HepG2 (cell line): ENCODE results near the gene OGFR. TPM values are rescaled to one million over a fixed set of nuclear protein-coding genes. Genes with fewer than 3 reads are reported as not detected.

Experiments used
- ATAC-seq: fragments of 200-7000 bp; cut with Tn5 transposase; 3 replicates; pipeline ENCODE4 v1.9.1; 2020; ENCODE audit warnings: mild to moderate bottlenecking, moderate library complexity
- BruUV-seq: library from RNA; stranded (reverse); fragments of 400-500 nt; replicated peaks from 2 replicates; lab custom pipeline; 2021; lab: Mats Ljungman, UMichigan
- CTCF ChIA-PET: fragments of 300-600 bp; formaldehyde crosslinking; extraction: SDS; loops from one replicate; lab custom pipeline; 2021; ENCODE audit warnings: low total read pairs, inconsistent platforms, low intra/inter-chr PET ratio; lab: Yijun Ruan, JAX
- POLR2A ChIA-PET: fragments of 350-600 bp; sonication (Branson Sonifier 250); formaldehyde crosslinking; loops from one replicate; lab custom pipeline; 2020; ENCODE audit warnings: antibody characterized with exemption, inconsistent platforms; lab: Yijun Ruan, JAX
- DNase-seq: peaks from one replicate; pipeline ENCODE4 v3.0.0-alpha.2; 2015; ENCODE audit warnings: low spot score
- FAIRE-seq: peaks from 3 replicates; lab custom pipeline; 2011; peaks lifted over from hg19 to GRCh38; lab: Jason Lieb, UNC
- H2AFZ ChIP-seq: one replicate; pipeline ENCODE4 v1.6.1; 2011; ENCODE audit warnings: low read length, inconsistent platforms
- H3K27ac ChIP-seq: fragments of 300-600 bp; 3 replicates; pipeline ENCODE4 v1.8.0; 2011; ENCODE audit warnings: mixed run types, mild to moderate bottlenecking, mixed read lengths, low read length, inconsistent platforms; ENCODE audit not compliant: insufficient read depth; ENCODE audit errors: extremely low read length
- H3K27me3 ChIP-seq, 2 experiments: fragments of 200-600 bp in 1 of 2; 2 replicates in 1 of 2; 3 replicates in 1 of 2; pipeline versions ENCODE4 v1.6.0 to v1.8.0; 2011; ENCODE audit warnings: low read length in 2 of 2, mild to moderate bottlenecking in 2 of 2, moderate library complexity in 2 of 2, inconsistent platforms in 1 of 2; ENCODE audit not compliant: insufficient read depth in 2 of 2, control insufficient read depth in 1 of 2
- H3K36me3 ChIP-seq, 2 experiments: fragments of 200-600 bp in 1 of 2; replicated peaks in 1 of 2; 2 replicates in 1 of 2; 3 replicates in 1 of 2; pipeline versions ENCODE4 v1.5.1 to v1.8.0; 2011; ENCODE audit warnings: low read length in 2 of 2, inconsistent platforms in 1 of 2; ENCODE audit not compliant: insufficient read depth in 2 of 2, control insufficient read depth in 1 of 2
- H3K4me1 ChIP-seq: 2 replicates; pipeline ENCODE4 v1.5.1; 2012; ENCODE audit warnings: low read length, inconsistent platforms; ENCODE audit not compliant: insufficient read depth
- H3K4me2 ChIP-seq: 2 replicates; pipeline ENCODE4 v1.6.0; 2011; ENCODE audit warnings: low read depth, low read length, inconsistent platforms
- H3K4me3 ChIP-seq, 3 experiments: fragments of 200-600 bp in 1 of 3; sonication (generic), shearing (Covaris generic) in 1 of 3; replicated peaks in 1 of 3; 2 replicates each; pipeline ENCODE4 v1.5.1; 2011 to 2016; ENCODE audit warnings: low read length in 3 of 3, inconsistent platforms in 2 of 3, low read depth in 2 of 3, mild to moderate bottlenecking in 2 of 3, control low read depth in 1 of 3, mixed read lengths in 1 of 3; ENCODE audit not compliant: insufficient read depth in 1 of 3
- H3K79me2 ChIP-seq: one replicate; pipeline ENCODE4 v1.6.1; 2011; ENCODE audit warnings: low read length, inconsistent platforms; ENCODE audit not compliant: insufficient read depth
- H3K9ac ChIP-seq: 2 replicates; pipeline ENCODE4 v1.6.0; 2011; ENCODE audit warnings: mild to moderate bottlenecking, low read depth, low read length, inconsistent platforms; ENCODE audit not compliant: insufficient read depth
- H3K9me3 ChIP-seq: 2 replicates; pipeline ENCODE4 v1.5.1; 2012; ENCODE audit warnings: mild to moderate bottlenecking, low read length
- H4K20me1 ChIP-seq: 2 replicates; pipeline ENCODE4 v1.6.0; 2011; ENCODE audit warnings: inconsistent platforms, mild to moderate bottlenecking, low read length, moderate library complexity; ENCODE audit not compliant: insufficient read depth
- CBX1 ChIP-seq: IDR thresholded peaks from one replicate; pipeline ENCODE4 v1.6.1; 2016; ENCODE audit warnings: antibody characterized with exemption, low read depth
- EED ChIP-seq: sonication (generic); formaldehyde crosslinking; IDR thresholded peaks from 2 replicates; pipeline ENCODE4 v1.5.0; 2020; ENCODE audit warnings: mild to moderate bottlenecking, missing genetic modification reagents
- FOXO1 ChIP-seq: sonication (generic); formaldehyde crosslinking; IDR thresholded peaks from 2 replicates; pipeline ENCODE4 v1.4.0; 2020; ENCODE audit warnings: missing genetic modification reagents
- HNRNPL ChIP-seq: fragments of 200-400 bp; formaldehyde crosslinking; IDR thresholded peaks from 2 replicates; pipeline ENCODE4 v1.6.1; 2017; ENCODE audit warnings: mild to moderate bottlenecking, low read depth, low read length
- NFYC ChIP-seq: IDR thresholded peaks from 2 replicates; pipeline ENCODE4 v1.6.1; 2016; ENCODE audit warnings: missing genetic modification reagents, missing compliant biosample characterization
- SMARCE1 ChIP-seq: fragments of 450-650 bp; IDR thresholded peaks from 2 replicates; pipeline ENCODE4 v1.6.1; 2017; ENCODE audit warnings: borderline replicate concordance
- TSC22D2 ChIP-seq: sonication (generic); formaldehyde crosslinking; IDR thresholded peaks from 2 replicates; pipeline ENCODE4 v1.5.1; 2020; ENCODE audit warnings: missing genetic modification reagents, mild to moderate bottlenecking, borderline replicate concordance
- WIZ ChIP-seq: sonication (generic); formaldehyde crosslinking; IDR thresholded peaks from 2 replicates; pipeline ENCODE4 v1.5.1; 2020; ENCODE audit warnings: mild to moderate bottlenecking, missing genetic modification reagents
- ZBTB21 ChIP-seq: sonication (generic); formaldehyde crosslinking; IDR thresholded peaks from 2 replicates; pipeline ENCODE4 v1.4.0; 2020; ENCODE audit warnings: missing genetic modification reagents
- ZFP36 ChIP-seq: fragments of 150-350 bp; IDR thresholded peaks from 2 replicates; pipeline ENCODE4 v1.6.1; 2018; ENCODE audit warnings: borderline replicate concordance, low read length, low read depth; ENCODE audit not compliant: partially characterized antibody
- ZNF343 ChIP-seq: sonication (generic); formaldehyde crosslinking; IDR thresholded peaks from 2 replicates; pipeline ENCODE4 v1.4.0; 2020; ENCODE audit warnings: mild to moderate bottlenecking, missing genetic modification reagents
- ZSCAN22 ChIP-seq: sonication (generic); formaldehyde crosslinking; IDR thresholded peaks from 2 replicates; pipeline ENCODE4 v1.4.0; 2020; ENCODE audit warnings: mild to moderate bottlenecking, missing genetic modification reagents
- WGBS: methylation state at CpG from one replicate; pipeline ENCODE4 v1.1.6; 2017; ENCODE audit warnings: low lambda C conversion rate; 5-methylcytosine and 5-hydroxymethylcytosine counted together
- in situ Hi-C: cut with HindIII; loops from 2 replicates; pipeline ENCODE4 v1.10.0; 2017; ENCODE audit warnings: low pct_unique_long_range_greater_than_20kb; ENCODE audit not compliant: extremely low pct_ligation_motif_present
- intact Hi-C: fragments of 100-400 bp; cut with micrococcal nuclease; formaldehyde crosslinking; loops from one replicate; pipeline ENCODE4 v1.10.0; 2022; ENCODE audit not compliant: unreplicated experiment
- polyA plus RNA-seq, 8 experiments: library from polyadenylated mRNA; depleted of rRNA in 3 of 8; stranded (reverse) in 7 of 8; unstranded in 1 of 8; fragments of >200 nt; fragmentation: Illumina TruSeq in 4 of 8; extraction: Trizol in 4 of 8; gene quantifications; 2 replicates each; pipeline versions ENCODE4 v1.2.1 to v1.2.3, GENCODE V29; 2011 to 2016; ENCODE audit warnings: low read depth in 4 of 8, missing spikeins in 1 of 8, mixed read lengths in 1 of 8; ENCODE audit not compliant: insufficient read depth in 1 of 8
- total RNA-seq, 5 experiments: library from RNA; depleted of rRNA; stranded (reverse); fragments of >200 nt; fragmentation: Illumina TruSeq; extraction: Trizol; gene quantifications; 2 replicates each; pipeline ENCODE4 v1.2.3, GENCODE V29; 2016; ENCODE audit warnings: low read depth in 1 of 5
- TF ChIP-seq, protein P1 (sequence below): sonication (generic); formaldehyde crosslinking; IDR thresholded peaks from 2 replicates; pipeline ENCODE4 v1.4.0; 2020; ENCODE audit warnings: missing genetic modification reagents

The OGFR gene
- total and polyA plus RNA-seq, 2 of the 13 experiments (the other 11 are each of a cell fraction or from before 2014, with no cell fraction given): 47.7 to 81.8 TPM

DNA sequence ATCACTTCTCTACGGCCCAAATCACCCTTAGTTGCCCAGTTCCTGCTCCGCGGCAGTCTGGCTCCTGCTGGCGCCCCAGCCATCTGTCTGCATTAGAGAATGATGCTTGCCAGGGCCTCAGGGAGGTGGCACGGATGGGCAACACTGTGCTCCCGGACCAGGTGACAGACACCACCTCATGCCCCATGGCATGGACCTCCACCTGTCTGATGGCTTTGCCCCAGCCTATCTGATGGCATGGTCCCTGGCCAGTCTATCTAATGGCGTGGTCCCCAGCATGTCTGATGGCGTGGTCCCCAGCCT lies 27.2 kb upstream of the OGFR start:
- Histone ChIP-seq H3K27ac (no peak overlapping the region), H3K4me1 (peaks cover 38% of the 10 kb centered on the region), H4K20me1 (no peaks in the 10 kb centered on the region)
- TF ChIP-seq ZBTB21 (CRISPR knock-in tag) (peak; percentile 39; the same call in 1 of the 2 replicates), NFYC (CRISPR knock-in tag) (no peak), CBX1 (peak; percentile 11), FOXO1 (peak; percentile 10; the same call in 1 of the 2 replicates), HNRNPL (0 out of 2 replicates have a peak, but pooled peaks have one; percentile 36)
- TF ChIP-seq, protein P1, sequence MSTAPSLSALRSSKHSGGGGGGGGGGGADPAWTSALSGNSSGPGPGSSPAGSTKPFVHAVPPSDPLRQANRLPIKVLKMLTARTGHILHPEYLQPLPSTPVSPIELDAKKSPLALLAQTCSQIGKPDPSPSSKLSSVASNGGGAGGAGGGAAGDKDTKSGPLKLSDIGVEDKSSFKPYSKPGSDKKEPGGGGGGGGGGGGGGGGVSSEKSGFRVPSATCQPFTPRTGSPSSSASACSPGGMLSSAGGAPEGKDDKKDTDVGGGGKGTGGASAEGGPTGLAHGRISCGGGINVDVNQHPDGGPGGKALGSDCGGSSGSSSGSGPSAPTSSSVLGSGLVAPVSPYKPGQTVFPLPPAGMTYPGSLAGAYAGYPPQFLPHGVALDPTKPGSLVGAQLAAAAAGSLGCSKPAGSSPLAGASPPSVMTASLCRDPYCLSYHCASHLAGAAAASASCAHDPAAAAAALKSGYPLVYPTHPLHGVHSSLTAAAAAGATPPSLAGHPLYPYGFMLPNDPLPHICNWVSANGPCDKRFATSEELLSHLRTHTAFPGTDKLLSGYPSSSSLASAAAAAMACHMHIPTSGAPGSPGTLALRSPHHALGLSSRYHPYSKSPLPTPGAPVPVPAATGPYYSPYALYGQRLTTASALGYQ (CRISPR knock-in tag): no peak
- TF ChIP-seq, all 625 proteins: peak for 4
- intact Hi-C loops: no loop called here
- ChIA-PET POLR2A (no interaction called here), CTCF (no interaction called here)
- Histone ChIP-seq H3K36me3 (no peaks in the 10 kb centered on the region), H3K27me3 (peaks cover 21 to 70% of the 10 kb centered on the region in 2 experiments), H3K4me2 (peak overlapping the region; percentile 34; the same call in 1 of the 2 replicates), H3K9ac (no peak overlapping the region), H3K4me3 (no peak overlapping the region; a peak in 1 of 6 replicates), H2AFZ (no peak overlapping the region), H3K79me2 (no peaks in the 10 kb centered on the region), H3K9me3 (no peaks in the 10 kb centered on the region)
- no peak for ATAC-seq
- BruUV-seq: no TSS peak
- no peak for FAIRE-seq
- DNase-seq: no peak
- 77% methylated on average over 8 of the region's 8 CpGs for WGBS
- in situ Hi-C loops: loop anchor here (10.0 to 25.0 kb wide), 2 partner anchors 93 to 265 kb away; no protein-coding TSS in a partner anchor

DNA sequence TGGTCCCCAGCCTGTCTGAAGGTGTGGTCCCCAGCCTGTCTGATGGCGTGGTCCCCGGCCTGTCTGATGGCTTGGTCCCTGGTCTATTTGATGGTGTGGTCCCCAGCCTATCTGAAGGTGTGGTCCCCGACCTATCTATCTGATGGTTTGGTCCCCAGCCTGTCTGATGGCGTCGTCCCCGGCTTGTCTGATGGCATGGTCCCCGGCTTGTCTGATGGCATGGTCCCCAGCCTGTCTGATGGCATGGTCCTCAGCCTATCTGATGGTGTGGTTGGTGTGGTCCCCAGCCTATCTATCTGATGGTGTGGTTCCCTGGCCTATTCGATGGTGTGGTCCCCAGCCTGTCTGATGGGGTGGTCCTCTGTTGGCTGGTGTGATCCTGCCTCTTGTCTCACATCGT lies 26.6 kb upstream of the OGFR start:
- Histone ChIP-seq H4K20me1 (no peaks in the 10 kb centered on the region), H2AFZ (no peak overlapping the region), H3K9me3 (no peaks in the 10 kb centered on the region), H3K27me3 (peaks cover 16 to 70% of the 10 kb centered on the region in 2 experiments)
- TF ChIP-seq ZNF343 (CRISPR knock-in tag) (no peak), SMARCE1 (no peak), ZBTB21 (CRISPR knock-in tag) (no peak), ZFP36 (peak; percentile 74), TSC22D2 (no peak), ZSCAN22 (CRISPR knock-in tag) (peak; percentile 100), WIZ (0 out of 2 replicates have a peak, but pooled peaks have one; percentile 1), EED (CRISPR knock-in tag) (0 out of 2 replicates have a peak, but pooled peaks have one; percentile 67)
- TF ChIP-seq, all 625 proteins: peak for 4
- H3K4me3 ChIP-seq: no peak overlapping the region
- CTCF ChIA-PET: interaction anchor here (2.4 kb wide), 1 partner anchor 13 kb away, joined by 11 read pairs; no protein-coding TSS in a partner anchor
- no peak for ATAC-seq
- no peak for DNase-seq
- POLR2A ChIA-PET: no interaction called here
- BruUV-seq: no TSS peak
- no peaks in the 10 kb centered on the region for H3K79me2 ChIP-seq
- H3K36me3 ChIP-seq: no peaks in the 10 kb centered on the region
- WGBS: 52% methylated on average over 9 of the region's 9 CpGs
- in situ Hi-C loops (loop anchor here (10.0 to 25.0 kb wide), 2 partner anchors 93 to 266 kb away; no protein-coding TSS in a partner anchor), intact Hi-C loops (no loop called here)
- no peak overlapping the region for H3K27ac ChIP-seq
- H3K9ac ChIP-seq: no peak overlapping the region
- peaks cover 38% of the 10 kb centered on the region for H3K4me1 ChIP-seq
- no peak for FAIRE-seq
- H3K4me2 ChIP-seq: no peak overlapping the region
